SKM-1 treated with dmso at 0.1 percent for 144 hours (cell line): Measurements from ENCODE around the gene NELFB.
A peak's percentile ranks its signal among the peaks of the same experiment; 100 is the strongest.

Experiments
- DNase-seq: peaks from one replicate; lab custom pipeline; 2025; ENCODE audit not compliant: unreplicated experiment; lab: John Stamatoyannopoulos, UW

NELFB gene

DNA sequence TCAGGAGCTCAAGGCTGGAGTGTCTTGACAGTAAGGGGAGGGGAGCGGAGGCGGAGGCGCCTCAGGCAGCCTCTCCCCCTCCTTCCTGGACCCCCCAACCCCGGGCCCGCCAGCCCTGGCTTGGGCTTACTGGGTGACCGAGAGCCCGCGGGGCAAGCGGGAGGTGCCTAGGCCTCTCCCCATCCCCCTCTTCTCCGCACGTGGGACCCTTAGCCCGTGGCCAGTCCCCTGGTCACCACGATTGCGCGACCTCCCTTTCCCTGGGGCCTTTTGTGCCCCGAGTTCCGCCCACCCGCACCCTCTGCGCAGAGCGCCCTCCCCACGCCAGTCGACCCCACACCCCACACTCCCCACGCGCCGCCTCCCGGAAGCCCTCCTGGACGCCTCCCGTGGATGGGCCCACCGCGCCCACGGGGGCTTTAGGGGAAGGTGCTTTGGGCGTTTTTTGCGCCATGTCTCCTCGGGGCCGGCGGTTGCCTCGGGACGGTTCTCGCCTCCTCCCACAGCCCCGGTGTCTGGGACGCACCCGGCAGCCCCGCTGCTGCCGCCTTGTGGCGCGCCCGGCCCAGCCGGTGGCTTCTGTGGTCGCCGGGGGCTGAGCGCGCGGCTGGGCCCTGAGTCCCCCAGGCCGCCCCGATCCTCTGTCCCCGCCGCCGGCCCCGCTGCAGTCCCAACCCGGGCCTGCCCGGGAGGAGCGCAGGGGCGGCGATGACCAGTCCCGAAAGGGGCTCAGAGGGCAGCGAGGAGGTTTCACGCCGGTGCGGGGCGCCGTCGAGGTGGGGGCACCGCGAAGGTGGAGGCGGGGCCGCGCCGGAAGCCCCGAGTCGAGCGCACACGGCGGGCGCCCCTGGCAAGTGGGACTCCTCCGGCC is 25.6 kb downstream of the NELFB start:
- no peak for DNase-seq

DNA sequence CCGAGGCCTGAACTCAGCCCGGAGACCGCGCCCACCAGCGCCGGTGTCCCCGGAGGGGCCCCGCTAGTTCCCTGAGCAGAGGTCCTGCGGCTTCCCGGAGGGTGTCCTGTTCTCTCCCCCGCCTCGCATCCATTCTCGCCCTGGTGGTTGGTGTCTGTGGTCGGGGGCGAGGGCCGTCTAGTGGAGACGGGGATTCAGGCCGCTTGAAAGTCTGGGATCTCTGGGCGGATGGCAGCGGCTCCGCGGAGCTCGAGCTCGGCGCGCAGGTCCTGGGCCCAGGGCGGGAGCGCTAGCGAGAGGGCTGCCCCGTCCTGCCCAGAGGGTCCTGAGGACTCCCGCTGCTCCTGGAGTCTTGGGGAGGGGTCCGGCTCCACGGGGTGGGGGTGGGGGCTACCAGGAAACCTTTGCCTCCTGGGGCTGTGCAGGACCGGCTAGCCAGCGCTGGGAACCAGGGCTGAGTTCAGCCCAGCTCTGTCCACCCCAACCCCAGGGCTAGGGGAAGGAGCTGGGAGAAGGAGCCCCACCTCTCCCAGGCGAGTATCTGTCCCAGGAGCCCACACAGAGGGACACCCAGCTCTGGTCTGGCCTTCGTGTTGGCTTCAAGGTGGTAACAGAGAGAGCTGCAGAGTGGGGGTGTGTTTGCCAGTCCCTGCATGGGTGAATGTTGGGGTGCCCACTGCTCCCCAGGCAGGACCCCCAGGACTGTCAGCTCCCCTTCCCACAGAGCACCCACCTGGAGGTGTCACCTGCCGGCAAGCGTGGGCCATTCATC is 26.4 kb downstream of the NELFB start:
- DNase-seq = no peak

- peak; percentile 29 for DNase-seq
Measured at GRCh38 chr9:137286975-137287383, 31.9 kb downstream of the NELFB start.

- no peak for DNase-seq
Measured at GRCh38 chr9:137293094-137293481, 38.0 kb downstream of the NELFB start.

DNA sequence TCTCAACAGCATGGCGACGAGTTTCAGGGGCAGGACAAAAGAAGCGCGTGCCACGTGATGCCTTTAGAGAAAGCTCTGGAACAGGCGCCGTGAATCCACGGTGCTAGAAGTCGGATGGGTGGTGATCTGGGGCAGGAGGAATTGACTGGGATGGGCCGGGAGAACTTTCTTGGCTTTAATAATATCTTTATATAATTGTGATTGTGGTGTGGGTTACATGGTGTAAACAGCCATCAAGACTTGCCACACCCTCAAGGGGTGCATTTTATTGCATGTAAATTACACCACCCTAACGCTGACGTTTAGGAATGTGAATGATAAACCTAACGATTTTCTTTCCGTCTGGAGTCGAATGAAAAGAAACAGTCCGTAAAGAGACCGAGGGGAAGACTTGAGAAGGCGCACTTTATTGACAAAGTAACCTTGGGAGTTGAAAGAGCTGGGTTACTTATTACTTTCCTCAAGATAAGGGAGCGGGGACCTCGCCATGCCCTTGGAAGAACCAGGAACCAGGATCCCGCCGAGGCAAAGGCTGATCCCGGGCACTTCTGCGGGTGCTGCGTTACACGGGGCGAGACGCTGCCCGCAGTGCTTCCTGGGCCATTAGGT is 38.5 kb downstream of the NELFB start:
- DNase-seq = no peak

- peak; percentile 82 for DNase-seq
Measured at GRCh38 chr9:137294091-137294680, 39.1 kb downstream of the NELFB start.

DNA sequence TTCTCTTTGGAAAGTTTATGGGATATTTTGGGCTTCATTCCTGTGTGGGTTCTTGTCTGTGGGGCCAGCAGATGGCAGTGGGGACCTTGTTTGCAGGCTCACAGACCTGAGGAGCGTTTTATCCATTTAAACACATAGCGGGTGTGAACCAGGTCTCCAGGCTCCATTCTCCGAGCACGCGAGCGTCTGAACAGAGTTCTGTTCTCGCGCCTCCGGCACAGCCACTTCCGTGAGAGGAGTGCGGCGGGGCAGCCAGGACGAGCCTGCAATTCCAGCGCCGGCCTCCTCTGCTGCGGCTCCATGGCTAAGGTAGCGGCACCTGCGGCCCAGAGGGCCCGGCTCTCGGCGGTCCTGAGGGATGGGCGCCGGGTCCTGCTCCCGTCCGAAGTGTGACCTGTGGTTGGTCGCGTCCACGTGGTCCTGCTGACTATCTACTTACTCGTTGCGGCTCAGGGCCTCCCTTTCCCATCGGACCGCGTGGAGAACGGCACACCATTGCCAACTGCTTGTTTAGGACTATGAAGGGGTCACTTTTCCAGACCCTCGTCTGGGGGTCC is 39.6 kb downstream of the NELFB start:
- DNase-seq = peak; percentile 29

DNA sequence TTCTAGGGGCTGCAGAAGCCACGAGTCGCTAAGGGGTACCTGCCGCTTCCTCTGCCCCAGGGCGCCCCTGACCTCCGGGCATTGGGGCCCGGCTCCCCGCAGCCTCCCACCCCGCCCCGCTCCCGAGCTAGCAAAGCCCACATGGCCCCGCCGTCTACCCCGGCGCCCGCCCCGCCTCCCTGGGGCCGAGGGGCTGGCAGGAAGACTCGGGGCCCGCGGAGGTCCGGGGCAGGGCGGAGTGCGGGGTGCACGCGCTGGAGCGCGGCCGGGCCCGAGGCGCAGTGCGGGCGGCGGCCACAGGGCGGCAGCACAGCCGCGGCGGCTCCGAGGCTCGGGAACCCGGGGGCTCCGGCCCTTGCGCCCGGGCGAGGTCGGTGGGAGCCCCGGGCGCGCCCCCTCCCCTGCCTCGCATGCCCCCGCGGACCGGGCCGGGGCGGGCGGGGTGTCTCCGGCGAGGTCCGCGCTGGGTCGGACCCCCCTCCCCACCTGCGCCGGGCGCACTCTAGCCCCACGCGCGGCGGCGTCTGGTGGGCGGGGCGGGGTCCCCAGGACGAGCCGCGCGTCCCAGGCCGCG is 40.2 kb downstream of the NELFB start:
- peak; percentile 41 for DNase-seq

- DNase-seq = no peak
Measured at GRCh38 chr9:137295849-137296669, 40.9 kb downstream of the NELFB start.

DNA sequence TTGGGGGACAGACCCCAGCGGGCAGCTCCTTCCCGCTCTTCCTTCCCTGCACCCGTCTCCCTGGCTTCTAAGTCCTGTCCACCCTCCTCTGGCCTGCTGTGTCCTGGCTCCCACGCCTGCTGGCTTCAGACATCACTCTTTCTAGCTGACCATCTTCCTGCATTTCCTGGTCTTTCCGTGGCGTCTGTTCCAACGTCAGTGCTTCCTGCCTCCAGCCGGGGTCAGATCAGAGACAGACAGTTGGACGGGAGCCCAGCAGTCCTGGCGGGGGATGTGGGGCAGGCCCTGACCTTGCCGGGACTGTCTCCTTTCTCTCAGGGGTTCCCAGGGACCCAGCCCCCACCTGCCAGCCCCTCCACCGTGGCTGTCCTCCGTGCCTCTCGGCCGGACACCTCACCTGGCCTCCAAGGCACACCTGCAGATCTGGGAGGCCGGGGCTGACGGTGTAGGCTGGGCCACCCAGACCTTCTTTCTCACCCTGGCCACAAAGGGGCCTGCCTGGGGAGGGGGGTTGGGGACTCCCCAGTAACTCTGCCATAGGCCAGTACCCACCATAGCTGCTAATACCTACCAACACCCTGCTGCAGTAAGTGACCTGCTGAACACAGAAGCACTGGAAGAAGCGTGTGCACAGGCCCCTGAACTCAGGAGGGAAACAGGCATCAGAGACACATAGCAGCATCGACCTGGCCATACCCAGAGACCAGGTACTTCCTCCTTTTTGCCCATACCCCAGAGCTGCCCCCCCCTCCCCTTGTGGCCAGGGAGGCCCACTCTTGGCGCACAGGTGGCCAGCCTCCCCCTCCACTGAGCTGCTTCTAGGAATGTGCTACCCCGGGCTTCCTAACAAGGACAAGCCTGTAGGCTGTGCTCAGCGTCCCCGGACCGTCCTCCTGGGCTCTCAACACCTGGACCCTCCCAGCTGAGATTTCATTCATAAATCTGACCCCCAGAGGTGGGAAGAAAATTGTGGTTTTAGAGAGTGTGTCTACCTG is 41.8 kb downstream of the NELFB start:
- no peak for DNase-seq

DNA sequence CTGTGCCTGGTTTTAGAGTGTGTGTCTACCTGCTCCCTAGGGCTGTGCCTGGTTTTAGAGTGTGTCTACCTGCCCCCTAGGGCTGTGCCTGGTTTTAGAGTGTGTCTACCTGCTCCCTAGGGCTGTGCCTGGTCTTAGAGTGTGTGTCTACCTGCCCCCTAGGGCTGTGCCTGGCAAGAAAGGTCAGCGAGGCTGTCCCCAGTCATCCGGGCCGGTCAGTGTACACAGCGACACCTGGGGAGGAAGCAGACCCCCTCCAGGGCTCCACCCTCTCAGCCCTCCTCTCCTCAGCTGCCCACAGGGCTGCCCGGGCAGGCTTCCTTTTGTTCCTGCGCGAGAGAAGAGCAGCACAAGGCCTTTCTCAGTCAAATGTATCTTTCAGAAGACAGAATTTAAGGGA is 42.8 kb downstream of the NELFB start:
- DNase-seq = no peak

GRCh38 chr9:137298401-137299202 is 43.5 kb downstream of the NELFB start:
- DNase-seq = no peak

DNA sequence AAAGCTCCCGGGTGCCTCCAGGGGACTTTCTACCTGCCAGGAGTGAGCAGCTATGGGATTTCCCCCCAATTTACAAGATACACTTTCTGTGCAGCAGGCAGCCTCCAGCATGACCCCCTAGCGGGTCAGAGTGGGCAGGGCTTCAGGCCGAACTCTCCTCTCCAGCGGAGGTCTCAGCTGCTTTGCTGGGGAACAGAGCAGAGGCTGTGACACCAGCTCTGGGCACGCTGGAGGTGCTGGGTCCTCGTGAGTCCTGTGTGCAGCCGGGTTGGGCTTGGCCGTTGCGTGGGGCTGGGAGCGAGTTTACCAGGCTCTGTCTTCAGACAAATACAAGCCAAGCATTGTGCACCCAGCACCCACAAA is 44.1 kb downstream of the NELFB start:
- DNase-seq = no peak

DNA sequence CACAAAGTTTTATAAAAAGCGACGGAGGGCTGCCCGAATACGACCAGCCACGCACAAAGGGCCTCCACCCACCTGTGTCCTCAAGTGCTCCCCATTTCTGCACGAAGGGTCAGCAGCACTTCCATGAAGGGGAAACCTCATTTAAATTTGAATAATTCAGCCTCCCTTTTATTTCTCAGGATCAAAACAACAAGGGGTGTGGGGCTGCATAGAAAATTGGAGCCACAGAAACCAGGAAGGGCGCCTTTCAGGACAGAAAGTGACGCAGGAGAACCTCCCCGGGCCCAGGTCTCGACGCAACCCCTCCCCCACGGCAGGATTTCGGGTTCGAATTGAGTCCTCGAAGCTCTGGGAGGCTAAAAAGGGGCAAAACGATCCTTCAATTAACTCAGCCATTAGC is 44.8 kb downstream of the NELFB start:
- no peak for DNase-seq

GRCh38 chr9:137300567-137301080 is 45.5 kb downstream of the NELFB start:
- no peak for DNase-seq

GRCh38 chr9:137301081-137301947 is 46.2 kb downstream of the NELFB start:
- no peak for DNase-seq

GRCh38 chr9:137302118-137302448 is 47.0 kb downstream of the NELFB start, which contains the start of gene NRARP:
TSS of gene NRARP (minus strand) at chr9:137302271. CDS start at chr9:137301928, 343 bp downstream.
- DNase-seq = peak; percentile 79
